Endothelial cell of umbilical vein (primary cell): Measurements from ENCODE around the gene CNIH1. TPM values are rescaled to one million over a fixed set of nuclear protein-coding genes. Genes with fewer than 3 reads are reported as not detected.

Experiments used
- BruUV-seq: library from RNA; stranded (reverse); fragments of 400-500 nt; replicated peaks from 2 replicates; lab custom pipeline; 2021; lab: Mats Ljungman, UMichigan
- CTCF ChIA-PET: fragments of 300-600, 350-600 bp; sonication (Branson Sonifier 250); formaldehyde crosslinking; loops from one replicate; lab custom pipeline; 2021; ENCODE audit warnings: antibody characterized with exemption, inconsistent platforms; lab: Charles Lee
- POLR2A ChIA-PET: fragments of 300-600, 350-600 bp; sonication (Branson Sonifier 250); formaldehyde crosslinking; loops from one replicate; lab custom pipeline; 2021; ENCODE audit warnings: antibody characterized with exemption, inconsistent platforms; lab: Charles Lee
- DNase-seq: peaks from one replicate; pipeline ENCODE4 v3.0.0-alpha.2; 2011; ENCODE audit warnings: low read depth, low spot score
- FAIRE-seq: peaks from 2 replicates; lab custom pipeline; 2011; peaks lifted over from hg19 to GRCh38; lab: Jason Lieb, UNC
- H2AFZ ChIP-seq: 2 replicates; pipeline ENCODE4 v1.6.0; 2012; ENCODE audit warnings: low read depth, low read length, control low read depth, inconsistent platforms
- H3K27ac ChIP-seq: 2 replicates; pipeline ENCODE4 v1.5.1; 2011; ENCODE audit warnings: low read depth, mild to moderate bottlenecking, control low read depth, low read length, moderate library complexity; ENCODE audit not compliant: insufficient read depth
- H3K27me3 ChIP-seq, 2 experiments: 2 replicates each; pipeline versions ENCODE4 v1.6.0 to v1.6.1; 2011; ENCODE audit warnings: low read length in 2 of 2, mixed read lengths in 1 of 2; ENCODE audit not compliant: control insufficient read depth in 2 of 2, insufficient read depth in 2 of 2
- H3K36me3 ChIP-seq, 2 experiments: 2 replicates in 1 of 2; 3 replicates in 1 of 2; pipeline ENCODE4 v1.5.1; 2011; ENCODE audit warnings: low read length in 2 of 2, mild to moderate bottlenecking in 1 of 2, moderate library complexity in 1 of 2; ENCODE audit not compliant: control insufficient read depth in 2 of 2, insufficient read depth in 2 of 2; ENCODE audit errors: extremely low read depth in 1 of 2
- H3K4me1 ChIP-seq: 3 replicates; pipeline ENCODE4 v1.5.1; 2011; ENCODE audit warnings: mild to moderate bottlenecking, low read length; ENCODE audit not compliant: control insufficient read depth, insufficient read depth; ENCODE audit errors: extremely low read depth
- H3K4me2 ChIP-seq: 2 replicates; pipeline ENCODE4 v1.6.1; 2011; ENCODE audit warnings: low read length, control low read depth, mixed read lengths; ENCODE audit not compliant: insufficient read depth
- H3K4me3 ChIP-seq, 3 experiments: fragments of 200-600 bp in 1 of 3; sonication (generic), shearing (Covaris generic) in 1 of 3; replicated peaks in 1 of 3; 2 replicates each; pipeline ENCODE4 v1.5.1; 2011 to 2016; ENCODE audit warnings: control low read depth in 3 of 3, low read length in 3 of 3, mild to moderate bottlenecking in 2 of 3, inconsistent platforms in 1 of 3, low read depth in 1 of 3, moderate library complexity in 1 of 3; ENCODE audit not compliant: insufficient read depth in 1 of 3
- H3K79me2 ChIP-seq: 2 replicates; pipeline ENCODE4 v1.6.0; 2012; ENCODE audit warnings: low read length, inconsistent platforms; ENCODE audit not compliant: control insufficient read depth, insufficient read depth
- H3K9ac ChIP-seq: replicated peaks from 2 replicates; pipeline ENCODE3; 2011; ENCODE audit warnings: low read length, control low read depth; ENCODE audit not compliant: insufficient read depth; ENCODE audit errors: extremely low read depth
- H3K9me1 ChIP-seq: replicated peaks from 3 replicates; pipeline ENCODE4 v1.6.0; 2011; ENCODE audit warnings: mild to moderate bottlenecking, low read length; ENCODE audit not compliant: control insufficient read depth, insufficient read depth; ENCODE audit errors: extremely low read depth
- H3K9me3 ChIP-seq: replicated peaks from 2 replicates; pipeline ENCODE4 v1.5.1; 2012; ENCODE audit warnings: low read length, inconsistent platforms; ENCODE audit not compliant: control insufficient read depth, insufficient read depth
- H4K20me1 ChIP-seq: replicated peaks from 2 replicates; pipeline ENCODE3; 2011; ENCODE audit warnings: mild to moderate bottlenecking, low read length; ENCODE audit not compliant: control insufficient read depth, insufficient read depth; ENCODE audit errors: extremely low read depth
- CTCF ChIP-seq, 2 donors: IDR thresholded peaks; 1 replicate in 1 of 2; 2 replicates in 1 of 2; pipeline ENCODE4 v1.5.1; 2011; ENCODE audit warnings: low read length in 2 of 2, mild to moderate bottlenecking in 2 of 2, moderate library complexity in 2 of 2, control low read depth in 1 of 2, inconsistent platforms in 1 of 2, low read depth in 1 of 2; ENCODE audit not compliant: insufficient read depth in 1 of 2; ENCODE audit errors: extremely low read depth in 1 of 2
- EZH2 ChIP-seq: IDR thresholded peaks from 2 replicates; pipeline ENCODE4 v1.6.1; 2012; ENCODE audit warnings: borderline replicate concordance, low read depth, mild to moderate bottlenecking, moderate library complexity, low read length, inconsistent platforms; ENCODE audit not compliant: severe bottlenecking
- FOS ChIP-seq: IDR thresholded peaks from 2 replicates; pipeline ENCODE4 v1.6.1; 2011; ENCODE audit warnings: mild to moderate bottlenecking, low read length, moderate library complexity, borderline replicate concordance; ENCODE audit not compliant: insufficient read depth
- GATA2 ChIP-seq: IDR thresholded peaks from 2 replicates; pipeline ENCODE4 v1.7.0; 2011; ENCODE audit warnings: low read depth, mild to moderate bottlenecking, moderate library complexity, mixed read lengths, low read length; ENCODE audit not compliant: insufficient read length, insufficient read depth
- JUN ChIP-seq: IDR thresholded peaks from 2 replicates; pipeline ENCODE4 v1.6.1; 2011; ENCODE audit warnings: borderline replicate concordance, low read depth; ENCODE audit not compliant: insufficient read length, insufficient read depth
- MAX ChIP-seq: IDR thresholded peaks from 2 replicates; pipeline ENCODE4 v1.6.1; 2011; ENCODE audit not compliant: insufficient read depth, insufficient read length
- MYC ChIP-seq: IDR thresholded peaks from one replicate; pipeline ENCODE4 v1.6.1; 2011; ENCODE audit warnings: mild to moderate bottlenecking, low read depth, low read length
- POLR2A ChIP-seq: IDR thresholded peaks from 2 replicates; pipeline ENCODE4 v1.6.1; 2012; ENCODE audit warnings: low read depth, mild to moderate bottlenecking, control low read depth, low read length
- POLR2AphosphoS5 ChIP-seq: IDR thresholded peaks from 2 replicates; pipeline ENCODE4 v1.6.1; 2012; ENCODE audit warnings: low read depth, mild to moderate bottlenecking, control low read depth, low read length, moderate library complexity; ENCODE audit not compliant: insufficient read depth
- dilution Hi-C: fragments of 300-500 bp; cut with MboI; formaldehyde crosslinking; loops from one replicate; pipeline ENCODE4 v1.15.0; 2019; ENCODE audit warnings: low sequenced_read_pairs; ENCODE audit not compliant: extremely low pct_ligation_motif_present
- intact Hi-C: fragments of 100-400 bp; cut with micrococcal nuclease; formaldehyde crosslinking; loops from one replicate; pipeline ENCODE4 v1.10.0; 2022
- polyA plus RNA-seq, 4 experiments: library from polyadenylated mRNA; depleted of rRNA in 3 of 4; stranded (reverse) in 3 of 4; unstranded in 1 of 4; fragments of >200 nt; gene quantifications; 2 replicates each; pipeline versions ENCODE4 v1.2.1 to v1.2.3, GENCODE V29; 2011 to 2012; ENCODE audit warnings: missing spikeins in 1 of 4
- total RNA-seq: library from RNA; stranded (reverse); gene quantifications from 2 replicates; pipeline ENCODE4 v1.2.3, GENCODE V29; 2021

CNIH1 gene
- total and polyA plus RNA-seq, 2 donors (not counting 3 experiments of a cell fraction or from before 2014, with no cell fraction given) = 125 to 328 TPM

GRCh38 chr14:54480830-54481562, 39.8 kb upstream of the CNIH1 start:
- H3K4me3 ChIP-seq = no peak overlapping the region
- dilution Hi-C loops (no loop called here), intact Hi-C loops (no loop called here)
- no peak for FAIRE-seq
- peaks cover 17% of the 10 kb centered on the region for H3K79me2 ChIP-seq
- no peaks in the 10 kb centered on the region for H3K9me3 ChIP-seq
- H3K9ac ChIP-seq = no peak overlapping the region
- no peaks in the 10 kb centered on the region for H4K20me1 ChIP-seq
- TF ChIP-seq POLR2AphosphoS5 = no peak
- no peak for TF ChIP-seq MYC
- TF ChIP-seq GATA2 = no peak
- TF ChIP-seq CTCF (IDR thresholded peaks at IDR 0.05; ENCODE audit: extremely low read depth in 1 of 2, insufficient read depth in 1 of 2, low read depth in 1 of 2, low read length in 2 of 2) = no peak
- no peak for TF ChIP-seq FOS
- no peak for TF ChIP-seq EZH2
- no peak for TF ChIP-seq JUN
- TF ChIP-seq MAX = no peak
- no peak for TF ChIP-seq POLR2A
- H3K27ac ChIP-seq = no peak overlapping the region
- no peak overlapping the region for H3K4me2 ChIP-seq
- POLR2A ChIA-PET = no interaction called here
- CTCF ChIA-PET = interaction anchor here (1.5 kb wide), 1 partner anchor 15 kb away, joined by 5 read pairs; no protein-coding TSS in a partner anchor
- no peaks in the 10 kb centered on the region for H3K27me3 ChIP-seq
- no peaks in the 10 kb centered on the region for H3K4me1 ChIP-seq
- H3K36me3 ChIP-seq = peaks cover 5% of the 10 kb centered on the region in 2 experiments
- H2AFZ ChIP-seq = no peak overlapping the region
- H3K9me1 ChIP-seq = no peaks in the 10 kb centered on the region
- DNase-seq = no peak
- no TSS peak for BruUV-seq
